Measurements from ENCODE around the gene ADH1B. TPM values are rescaled to one million over a fixed set of nuclear protein-coding genes. Genes with fewer than 3 reads are reported as not detected.

The ADH1B gene
- not detected in 2 replicates for total RNA-seq

GRCh38 chr4:99321241-99322191, at the start of gene ADH1B:
Gene ADH1B, minus strand, starts transcription at chr4:99321401. Its CDS starts 70 bp downstream, at chr4:99321331.

GRCh38 chr4:99352602-99353537, 31.7 kb upstream of the ADH1B start, which contains the start of gene ADH1C:
Gene ADH1C, minus strand, starts transcription at chr4:99352746. Its CDS starts 71 bp downstream, at chr4:99352675.

GRCh38 chr4:99290848-99291786, 30.1 kb downstream of the ADH1B start, which contains the start of gene ADH1A:
Gene ADH1A, minus strand, starts transcription at chr4:99290985. Its CDS starts 71 bp downstream, at chr4:99290914.

Other genes starting within 250 kb of the ADH1B start
- gene ADH5, start 232.6 kb downstream of the ADH1B start, total RNA-seq: 142 and 147 TPM in 2 replicates
- gene ADH4, start 177.1 kb downstream of the ADH1B start, total RNA-seq: 0.07 TPM in 1 of 2 replicates, not detected in the other
- gene ADH6, start 102.2 kb downstream of the ADH1B start, total RNA-seq: not detected in 2 replicates
- gene ADH1A, start 30.4 kb downstream of the ADH1B start, total RNA-seq: not detected in 2 replicates
- gene ADH1C, start 31.3 kb upstream of the ADH1B start, total RNA-seq: not detected in 2 replicates
- gene ADH7, start 113.9 kb upstream of the ADH1B start, total RNA-seq: 13.6 and 14.7 TPM in 2 replicates
- not detected in 2 replicates for gene C4orf17, start 189.6 kb upstream of the ADH1B start, total RNA-seq
- gene TRMT10A, start 242.6 kb upstream of the ADH1B start, total RNA-seq: 7.9 and 10.2 TPM in 2 replicates

All from airway epithelial cell (primary cell).